Measurements from ENCODE around the gene TNFRSF1A. TPM values are rescaled to one million over a fixed set of nuclear protein-coding genes. Genes with fewer than 3 reads are reported as not detected.
"Not testable (repeated sequence)": the region's sequence is repeated elsewhere in the genome, so short reads cannot be mapped to it uniquely, and the experiment has no call there.

The TNFRSF1A gene
- total RNA-seq, 1 donor from 2014 or later: 60.0 TPM

- intact Hi-C loops (cut with DNase I): no loop called here
- DNase-seq (ENCODE audit: low spot score): no peak
Observed at GRCh38 chr12:6313326-6313940, 28.4 kb downstream of the TNFRSF1A start.

DNA sequence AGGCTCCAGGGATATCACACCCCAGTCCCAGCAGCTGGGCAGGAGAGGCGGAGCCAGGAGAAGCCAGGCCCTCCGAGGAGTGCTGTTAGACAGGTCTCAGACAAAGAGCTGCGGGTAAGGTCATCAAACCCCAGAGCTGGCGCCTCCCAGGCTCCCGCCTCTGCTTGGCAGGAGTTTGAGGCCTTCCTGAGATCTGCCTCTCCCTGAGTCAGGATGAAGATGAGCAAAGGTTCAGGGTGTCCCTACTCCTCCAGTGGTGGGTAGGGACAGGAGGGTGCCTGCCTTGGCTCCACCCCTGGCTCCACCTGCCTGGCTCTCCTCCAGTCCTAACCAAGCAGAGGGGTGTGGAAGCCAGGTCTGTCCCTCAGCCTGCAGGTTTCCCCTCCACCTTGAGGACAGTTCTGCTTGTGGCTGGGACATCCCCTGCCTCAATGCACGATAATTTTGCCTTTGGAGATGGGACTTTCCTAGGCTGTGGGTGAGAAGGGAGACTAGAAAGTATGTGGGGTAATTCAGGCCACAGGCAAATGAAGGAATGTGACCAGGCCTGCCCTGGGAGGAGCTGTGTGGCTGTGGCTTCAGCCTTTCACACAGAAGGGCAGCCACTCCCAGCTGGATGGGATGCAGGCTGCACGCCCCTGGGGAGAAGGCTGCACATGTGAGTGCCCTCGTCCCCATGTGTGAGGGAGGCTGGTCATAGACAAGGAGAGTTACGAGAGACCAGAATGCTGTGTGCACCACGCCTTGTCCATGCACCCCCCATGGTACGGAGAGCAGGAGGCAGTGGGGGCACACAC lies 29.1 kb downstream of the TNFRSF1A start:
- intact Hi-C loops (cut with DNase I): no loop called here
- DNase-seq (ENCODE audit: low spot score): no peak

- no peak for DNase-seq (ENCODE audit: low spot score)
- intact Hi-C loops (cut with DNase I): no loop called here
Observed at GRCh38 chr12:6311822-6312528, 29.9 kb downstream of the TNFRSF1A start.

DNA sequence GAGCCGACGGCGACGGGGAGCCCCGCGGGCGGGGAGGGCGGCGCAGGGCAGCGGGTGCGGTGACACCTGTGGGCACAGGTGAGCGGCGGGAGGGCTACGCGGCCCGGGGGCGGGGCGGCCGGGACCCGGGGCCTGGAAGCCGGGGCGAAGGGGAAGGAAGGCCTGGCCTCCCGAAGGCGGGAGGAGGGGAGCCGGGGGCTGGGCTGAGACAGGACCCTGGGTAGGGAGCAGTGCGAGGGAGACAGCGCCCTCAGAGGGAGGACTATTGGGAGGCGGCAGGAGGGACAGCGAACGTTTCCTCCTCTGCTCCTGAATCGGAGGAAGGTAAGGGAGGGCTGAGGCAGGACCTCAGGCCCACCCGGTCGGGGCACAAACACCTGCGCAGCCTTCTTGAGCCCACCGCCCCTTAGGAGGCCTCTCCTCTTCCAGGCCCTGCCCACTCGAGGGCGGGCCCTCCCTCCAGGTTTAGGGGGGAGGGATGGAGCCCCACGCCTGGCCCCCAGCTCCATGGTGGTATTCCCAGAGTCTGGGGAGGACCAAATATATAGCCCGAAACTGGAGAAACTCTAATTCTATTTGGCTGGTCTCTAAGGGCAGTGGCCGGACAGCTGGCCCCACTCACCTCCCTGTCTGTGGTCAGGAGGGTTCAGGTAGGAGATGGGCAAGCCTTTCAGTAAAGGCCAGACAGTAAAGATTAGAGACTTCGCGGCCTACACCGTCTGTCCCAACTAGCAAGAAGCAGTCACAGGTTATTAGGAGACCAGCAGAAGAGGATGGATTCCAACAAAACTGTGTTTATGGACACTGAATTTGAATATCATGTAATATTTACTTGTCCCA lies 30.9 kb downstream of the TNFRSF1A start:
- intact Hi-C loops (cut with DNase I): no loop called here

GRCh38 chr12:6307529-6307928 lies 34.3 kb downstream of the TNFRSF1A start:
- intact Hi-C loops (cut with DNase I): no loop called here
- no peak for DNase-seq (ENCODE audit: low spot score)

More for the DNA sequence above, 30.9 kb downstream of the TNFRSF1A start:
- DNase-seq (ENCODE audit: low spot score): no peak

DNA sequence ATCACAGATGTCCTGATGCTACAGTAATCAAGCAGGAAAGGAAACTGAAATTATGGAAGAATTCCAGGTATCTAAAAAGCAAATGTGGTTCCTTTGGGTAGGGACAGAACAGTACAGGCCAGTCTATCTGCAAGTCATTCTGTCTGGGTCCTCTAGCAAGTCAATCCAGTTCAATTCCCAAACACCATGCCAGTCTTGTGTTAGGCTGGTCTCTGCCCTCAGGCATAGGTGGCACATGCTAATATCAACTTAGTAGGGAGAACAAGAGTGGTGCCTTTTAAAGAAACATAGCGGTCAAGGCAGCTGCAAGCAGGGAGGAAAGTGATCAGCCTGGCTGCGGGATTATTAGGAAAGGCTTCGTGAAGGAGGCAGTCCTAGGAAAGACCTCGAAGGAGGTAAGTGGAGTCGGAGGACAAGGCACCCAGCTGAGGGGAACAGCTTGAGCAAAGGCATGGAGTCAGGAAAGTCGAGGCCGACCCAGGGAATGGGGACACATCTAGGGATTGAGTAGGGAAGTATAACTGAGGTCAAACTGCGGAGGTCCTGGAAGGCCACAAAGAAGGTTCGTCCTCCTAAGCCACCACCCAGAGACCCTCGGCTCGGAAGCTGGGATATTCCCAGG lies 35.2 kb downstream of the TNFRSF1A start:
- intact Hi-C loops (cut with DNase I): no loop called here
- no peak for DNase-seq (ENCODE audit: low spot score)

DNA sequence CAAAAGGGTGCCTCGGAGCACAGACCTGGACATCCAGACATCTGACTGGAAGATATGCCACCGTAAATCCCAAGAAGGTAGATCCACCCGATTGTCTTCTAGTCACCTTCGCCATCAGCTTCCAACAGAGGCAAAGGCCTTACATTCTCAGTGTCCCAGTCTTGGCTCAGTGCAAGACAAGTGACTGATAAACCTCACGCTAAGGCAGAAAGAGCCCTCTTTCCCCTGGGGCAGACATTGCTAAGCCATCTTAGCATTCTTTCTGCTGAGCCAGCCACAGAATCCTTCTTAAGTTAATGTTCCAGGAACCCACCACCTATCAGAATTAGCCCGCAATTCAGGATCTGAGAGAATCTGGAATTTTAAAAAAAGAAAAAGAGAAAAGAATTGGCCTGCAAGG lies 35.7 kb downstream of the TNFRSF1A start:
- DNase-seq (ENCODE audit: low spot score): no peak
- intact Hi-C loops (cut with DNase I): no loop called here

GRCh38 chr12:6303071-6303470 lies 38.8 kb downstream of the TNFRSF1A start:
- intact Hi-C loops (cut with DNase I): no loop called here

GRCh38 chr12:6302621-6303020 lies 39.3 kb downstream of the TNFRSF1A start:
- intact Hi-C loops (cut with DNase I): no loop called here
- DNase-seq (ENCODE audit: low spot score): no peak

More at GRCh38 chr12:6303071-6303470, 38.8 kb downstream of the TNFRSF1A start:
- DNase-seq (ENCODE audit: low spot score): no peak

GRCh38 chr12:6301721-6302120 lies 40.2 kb downstream of the TNFRSF1A start:
- intact Hi-C loops (cut with DNase I): no loop called here
- no peak for DNase-seq (ENCODE audit: low spot score)

- no peak for DNase-seq (ENCODE audit: low spot score)
- intact Hi-C loops (cut with DNase I): no loop called here
Observed at GRCh38 chr12:6297170-6297569, 44.7 kb downstream of the TNFRSF1A start.

DNA sequence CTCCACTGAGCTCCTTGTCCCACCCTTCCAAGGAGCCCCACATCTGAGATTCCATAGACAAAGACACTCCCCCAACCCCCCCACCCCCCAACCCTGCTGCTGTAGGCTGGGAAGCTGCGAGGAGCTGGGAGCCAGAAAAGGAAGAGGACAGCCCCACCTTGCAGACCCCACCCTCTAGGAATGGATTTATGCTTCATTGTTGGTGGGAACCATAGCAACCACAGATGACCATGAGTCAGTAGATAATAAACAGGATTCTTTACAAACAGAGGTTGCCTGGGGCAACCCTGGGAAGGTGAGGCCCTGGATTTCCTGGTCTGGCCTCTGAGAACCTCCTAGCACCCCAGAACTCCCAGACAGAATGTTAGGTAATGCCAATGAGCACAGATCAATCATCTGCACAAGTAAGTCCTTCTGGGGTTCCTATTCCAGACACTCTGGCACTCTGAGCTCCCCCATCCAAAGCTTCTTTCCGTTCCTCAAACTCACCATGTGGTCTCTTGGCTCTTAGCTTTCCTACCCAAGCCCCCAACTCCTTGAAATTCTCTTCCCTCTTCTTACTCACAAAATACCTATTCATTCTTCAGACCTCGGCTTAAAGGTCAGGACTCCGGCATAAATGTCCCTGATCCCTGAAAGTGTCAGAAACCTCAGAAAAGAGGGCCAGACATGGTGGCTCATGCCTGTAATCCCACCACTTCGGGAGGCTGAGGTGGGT lies 46.6 kb downstream of the TNFRSF1A start:
- intact Hi-C loops (cut with DNase I): no loop called here
- DNase-seq (ENCODE audit: low spot score): no peak

DNA sequence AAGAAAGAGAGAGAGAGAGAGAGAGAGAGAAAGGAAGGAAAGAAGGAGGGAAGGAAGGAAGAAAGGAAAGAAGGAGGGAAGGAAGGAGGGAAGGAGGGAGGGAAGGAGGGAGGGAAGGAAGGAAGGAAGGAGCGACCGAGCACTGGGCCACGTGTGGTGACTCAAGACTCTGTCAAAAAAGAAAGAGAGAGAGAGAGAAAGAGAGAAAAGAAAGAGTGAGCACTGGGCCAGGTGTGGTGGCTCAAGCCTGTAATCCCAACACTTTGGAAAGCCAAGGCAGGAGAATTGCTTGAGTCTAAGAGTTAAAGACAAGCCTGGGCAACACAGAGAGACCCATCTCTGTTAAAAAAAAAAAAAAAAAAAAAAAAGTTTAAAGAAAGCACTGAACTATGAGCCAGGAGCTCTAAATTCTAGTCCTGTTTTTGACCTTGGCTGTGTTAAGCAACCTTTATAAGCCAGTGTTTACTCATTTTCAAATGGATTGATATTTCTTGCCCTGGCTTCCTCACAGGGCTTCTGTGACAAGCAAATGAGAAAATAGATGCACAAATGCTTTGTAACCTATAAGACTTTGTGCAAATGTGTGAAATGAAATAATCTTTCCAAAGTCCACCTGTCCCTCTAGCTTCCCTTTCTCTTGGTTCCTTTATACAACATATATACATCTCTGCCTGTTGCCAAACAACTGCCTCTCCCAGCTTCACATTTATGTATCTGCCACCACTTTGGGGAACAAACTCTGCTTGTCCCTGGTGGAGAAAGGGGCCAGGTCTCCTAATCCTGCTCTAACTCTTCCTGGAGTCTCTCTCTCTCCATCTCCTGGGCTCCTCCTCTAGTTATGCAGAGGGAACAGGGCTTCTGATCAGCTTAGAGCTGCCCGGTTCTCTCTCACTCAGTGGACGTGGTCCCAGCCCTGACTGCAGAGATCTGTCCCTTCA lies 47.5 kb downstream of the TNFRSF1A start:
- intact Hi-C loops (cut with DNase I): no loop called here
- DNase-seq (ENCODE audit: low spot score): no peak

GRCh38 chr12:6292606-6293005 lies 49.3 kb downstream of the TNFRSF1A start:
- intact Hi-C loops (cut with DNase I): no loop called here
- no peak for DNase-seq (ENCODE audit: low spot score)

- intact Hi-C loops (cut with DNase I); DNase-seq (ENCODE audit: low spot score): not testable (repeated sequence)
Observed at GRCh38 chr12:6289906-6290305, 52.0 kb downstream of the TNFRSF1A start.

DNA sequence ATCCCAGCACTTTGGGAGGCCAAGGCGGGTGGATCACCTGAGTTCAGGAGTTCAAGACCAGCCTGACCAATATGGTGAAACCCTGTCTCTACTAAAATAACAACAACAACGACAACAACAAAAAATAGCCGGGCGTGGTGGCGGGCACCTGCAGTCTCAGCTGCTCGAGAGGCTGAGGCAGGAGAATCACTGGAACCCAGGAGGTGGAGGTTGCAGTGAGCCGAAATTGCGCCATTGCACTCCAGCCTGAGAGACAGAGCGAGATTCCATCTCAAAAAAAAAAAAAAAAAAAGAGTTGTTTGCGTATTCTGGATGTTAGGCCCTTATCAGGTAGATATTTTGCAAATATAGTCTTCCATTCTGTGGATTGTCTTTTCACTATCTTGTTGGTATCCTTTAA lies 52.8 kb downstream of the TNFRSF1A start:
- intact Hi-C loops (cut with DNase I); DNase-seq (ENCODE audit: low spot score): not testable (repeated sequence)

DNA sequence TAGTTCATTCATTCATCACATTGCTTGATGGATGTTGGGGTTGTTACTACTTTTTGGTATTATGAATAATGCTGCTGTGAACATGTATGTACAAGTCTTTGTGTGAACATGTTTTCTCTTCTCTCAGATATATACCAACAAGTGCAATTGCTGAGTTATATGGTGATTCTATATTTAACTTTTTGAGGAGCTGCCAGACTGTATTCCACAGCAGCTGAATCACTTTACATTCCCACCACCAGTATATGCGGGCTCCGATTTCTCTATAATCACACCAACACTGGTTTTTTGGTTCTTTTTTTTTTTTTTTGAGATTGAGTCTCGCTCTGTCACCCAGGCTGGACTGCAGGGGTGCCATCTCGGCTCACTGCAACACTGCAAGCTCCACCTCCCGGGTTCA lies 53.6 kb downstream of the TNFRSF1A start:
- DNase-seq (ENCODE audit: low spot score): no peak
- intact Hi-C loops (cut with DNase I): no loop called here

Data from cardiac septum (tissue), 1 donor.